HG02885 (cell line): ENCODE results near the gene KYAT1.
"Not testable (repeated sequence)": the region's sequence is repeated elsewhere in the genome, so short reads cannot be mapped to it uniquely, and the experiment has no call there.

Experiments
- ATAC-seq: cut with Tn5 transposase; IDR thresholded peaks from one replicate; pipeline ENCODE4 v1.9.1; 2021; ENCODE audit warnings: mild to moderate bottlenecking; ENCODE audit not compliant: unreplicated experiment, poor library complexity

Gene KYAT1

DNA sequence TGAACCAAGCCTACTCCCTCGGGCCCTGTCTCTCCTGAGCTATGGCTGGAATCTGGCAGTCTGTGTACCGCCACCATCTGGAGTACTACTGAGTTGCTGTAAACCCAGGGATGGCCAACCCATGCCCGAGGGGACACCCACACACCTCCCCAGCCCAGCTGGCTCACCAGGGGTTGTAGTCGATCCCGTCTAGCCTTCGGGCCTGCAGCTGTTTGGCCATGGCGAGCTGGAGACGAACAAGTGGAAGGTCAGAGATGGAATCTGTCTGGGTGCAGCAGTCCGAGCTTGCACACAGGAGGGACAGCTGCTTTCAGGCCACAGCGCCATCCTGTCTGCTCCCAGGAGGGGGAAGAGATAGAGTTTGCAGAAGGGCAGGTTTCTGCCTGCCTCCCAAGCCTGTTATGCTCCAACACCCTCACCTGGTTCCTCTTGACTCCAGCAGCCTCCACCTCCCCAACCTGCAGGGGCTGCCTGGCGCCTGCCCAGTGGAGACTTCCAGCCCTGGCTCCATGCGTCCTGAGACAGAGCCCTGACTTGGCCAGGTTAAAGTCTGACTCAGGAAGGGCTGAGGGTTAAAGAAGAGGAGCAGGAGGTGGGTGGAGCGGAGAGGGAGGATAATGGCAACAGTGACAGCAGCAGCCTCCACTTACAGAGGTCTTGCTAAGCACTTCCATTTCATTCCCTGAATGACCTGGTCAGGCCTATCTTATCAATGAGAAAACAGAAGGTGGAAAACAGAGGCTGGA is 36.4 kb downstream of the KYAT1 start:
- no peak for ATAC-seq

DNA sequence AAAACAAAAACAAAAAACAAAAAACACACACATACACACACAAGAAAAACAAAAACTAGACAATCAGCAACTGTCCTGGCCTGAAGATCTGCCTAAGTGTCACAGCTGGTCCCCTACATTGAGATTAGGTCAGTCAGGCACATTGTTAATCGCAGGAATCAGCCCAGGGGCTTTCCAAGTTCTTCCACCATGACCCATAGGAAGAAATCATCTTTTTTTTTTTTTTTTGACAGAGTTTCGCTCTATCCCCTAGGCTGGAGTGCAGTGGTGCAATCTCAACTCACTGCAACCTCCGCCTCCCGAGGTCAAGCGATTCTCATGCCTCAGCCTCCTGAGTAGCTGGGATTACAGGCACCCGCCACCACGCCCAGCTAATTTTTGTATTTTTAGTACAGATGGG is 38.6 kb downstream of the KYAT1 start:
- not testable (repeated sequence) for ATAC-seq

DNA sequence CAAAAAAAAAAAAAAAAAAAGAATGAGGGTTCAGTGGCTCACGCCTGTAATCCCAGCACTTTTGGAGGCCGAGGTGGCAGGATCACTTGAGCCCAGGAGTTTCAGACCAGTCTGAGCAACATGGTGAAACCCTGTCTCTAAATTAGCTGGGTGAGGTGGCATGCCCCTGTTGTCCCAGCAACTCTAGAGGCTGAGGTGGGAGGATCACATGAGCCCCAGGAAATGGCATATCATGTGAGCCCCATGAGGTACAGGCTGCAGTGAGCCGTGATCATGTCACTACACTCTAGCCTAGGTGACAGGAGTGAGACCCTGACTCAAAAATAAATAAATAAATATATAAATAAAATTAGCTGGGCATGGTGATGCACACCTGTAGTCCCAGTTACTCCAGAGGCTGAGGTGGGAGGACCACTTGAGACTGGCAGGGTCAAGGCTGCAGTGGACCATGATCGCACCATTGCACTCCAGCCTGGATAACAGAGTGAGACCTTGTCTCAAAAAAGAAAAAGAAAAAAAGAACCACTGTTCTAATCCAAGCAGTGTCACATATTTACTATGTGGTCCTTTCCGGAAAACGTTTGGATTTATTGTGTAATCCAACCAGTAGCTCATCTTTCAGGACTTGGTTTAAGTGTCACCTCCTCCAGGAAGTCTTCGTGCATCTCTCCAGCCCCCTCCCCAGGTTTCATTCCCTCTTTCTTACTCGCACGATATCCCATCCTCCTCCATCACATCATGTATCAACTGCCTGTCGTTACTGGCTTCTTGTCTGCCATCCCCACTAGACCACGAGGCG is 39.9 kb downstream of the KYAT1 start:
- ATAC-seq, result no peak

DNA sequence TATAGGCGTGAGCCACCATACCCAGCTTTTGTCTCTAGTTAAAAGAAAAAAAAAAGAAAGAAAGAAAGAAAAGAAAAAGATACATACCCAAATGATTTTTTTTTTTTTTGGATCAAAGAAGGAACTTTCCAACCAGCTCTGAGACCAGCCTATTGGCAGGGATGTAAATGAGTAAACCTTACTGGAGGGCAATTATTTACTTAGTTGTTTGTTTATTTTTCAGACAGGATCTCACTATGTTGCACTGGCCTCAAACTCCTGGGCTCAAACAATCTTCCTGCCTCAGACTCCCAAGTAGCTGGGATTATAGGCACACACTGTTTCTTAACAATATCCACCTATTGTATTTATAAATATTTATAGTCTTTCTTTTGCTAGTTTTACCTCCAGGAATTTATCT is 41.2 kb downstream of the KYAT1 start:
- no peak for ATAC-seq

DNA sequence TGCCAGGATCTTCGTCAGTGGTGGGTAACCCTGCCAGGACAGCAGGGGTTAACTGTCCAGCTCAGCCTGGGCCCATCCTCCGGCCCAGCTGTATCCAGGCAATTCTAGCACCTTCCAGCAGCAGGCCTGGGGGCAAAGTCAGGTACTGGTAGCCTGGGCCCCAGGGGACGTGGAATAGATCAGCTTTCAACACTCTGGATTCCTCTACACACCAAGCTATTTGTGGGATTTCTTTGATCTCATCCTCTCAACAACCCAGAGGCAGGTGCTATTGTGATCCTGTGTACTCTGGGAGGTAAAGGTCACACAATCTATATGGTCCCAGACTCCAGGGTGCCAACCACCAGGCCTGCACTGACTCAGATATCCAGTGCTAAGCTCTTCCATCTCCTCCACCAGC is 43.4 kb downstream of the KYAT1 start:
- no peak for ATAC-seq

DNA sequence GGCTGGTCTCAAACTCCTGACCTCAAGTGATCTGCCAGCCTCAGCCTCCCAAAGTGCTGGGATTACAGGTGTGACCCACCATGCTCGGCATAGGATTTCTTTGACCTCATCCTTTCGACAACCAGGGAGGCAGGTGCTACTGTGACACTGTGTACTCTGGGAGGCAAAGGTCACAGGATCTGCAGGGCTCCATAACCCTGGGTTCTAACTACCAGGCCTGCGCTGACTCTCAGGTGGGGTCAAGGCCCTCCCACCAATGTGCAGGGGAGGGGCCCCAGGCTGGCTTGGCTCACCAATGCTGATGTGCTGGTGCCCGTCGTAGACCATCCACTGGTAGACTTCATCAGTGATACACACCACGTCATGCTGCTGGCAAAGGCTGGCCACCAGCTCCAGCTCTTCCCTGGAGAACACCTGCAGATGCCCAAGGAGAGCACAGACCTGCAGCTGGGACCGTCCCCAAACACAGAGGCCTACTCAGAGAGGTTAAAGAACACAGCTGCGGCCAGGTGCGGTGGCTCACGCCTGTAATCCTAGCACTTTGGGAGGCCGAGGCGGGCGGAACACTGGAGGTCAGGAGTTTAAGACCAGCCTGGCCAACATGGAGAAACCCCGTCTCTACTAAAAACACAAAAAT is 45.1 kb downstream of the KYAT1 start:
- no peak for ATAC-seq

DNA sequence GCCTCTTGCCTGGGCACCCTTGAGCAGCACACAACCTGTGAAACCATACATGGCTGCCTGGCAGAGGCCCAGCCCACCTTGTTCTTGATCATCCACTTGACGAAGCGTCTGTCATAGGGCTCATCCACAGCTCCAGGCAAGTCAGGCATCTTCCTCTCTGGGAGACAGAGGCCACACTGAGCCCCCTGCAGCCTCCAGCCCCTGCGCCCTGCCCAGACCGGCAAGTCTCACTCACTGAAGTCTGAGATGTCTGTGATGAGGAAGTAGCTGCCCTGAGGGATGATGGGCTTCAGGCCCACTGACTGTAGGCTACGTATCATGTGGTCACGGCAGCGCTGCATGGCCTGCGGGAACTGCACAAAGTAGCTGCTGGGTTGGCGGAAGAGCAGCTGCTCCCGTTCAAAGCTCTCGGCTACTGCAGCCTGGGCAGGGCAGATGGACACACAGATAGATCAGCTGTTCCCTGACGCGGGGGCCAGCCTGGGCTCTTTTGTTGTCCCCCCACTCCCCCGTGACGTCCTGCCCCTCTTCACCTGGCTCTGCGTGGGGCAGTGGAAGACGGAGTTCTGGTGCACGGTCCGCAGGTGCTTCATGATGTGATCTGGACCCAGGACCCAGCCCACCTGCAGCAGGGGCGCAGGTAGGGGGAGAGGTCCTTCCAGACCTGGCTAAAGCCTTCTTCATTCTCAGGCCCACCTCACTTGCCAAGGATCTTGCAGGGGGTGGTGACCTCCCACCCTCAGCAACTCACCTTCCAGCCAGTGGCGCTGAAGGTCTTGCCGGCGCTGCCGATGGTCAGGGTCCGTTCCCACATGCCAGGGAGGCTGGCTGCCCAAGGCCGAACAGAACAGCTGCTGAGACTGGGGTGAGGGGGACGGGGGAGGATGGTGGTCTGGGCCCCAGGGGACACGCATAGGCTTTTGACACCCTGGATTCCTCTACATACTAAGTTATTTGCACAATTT is 46.2 kb downstream of the KYAT1 start:
- ATAC-seq, result no peak

DNA sequence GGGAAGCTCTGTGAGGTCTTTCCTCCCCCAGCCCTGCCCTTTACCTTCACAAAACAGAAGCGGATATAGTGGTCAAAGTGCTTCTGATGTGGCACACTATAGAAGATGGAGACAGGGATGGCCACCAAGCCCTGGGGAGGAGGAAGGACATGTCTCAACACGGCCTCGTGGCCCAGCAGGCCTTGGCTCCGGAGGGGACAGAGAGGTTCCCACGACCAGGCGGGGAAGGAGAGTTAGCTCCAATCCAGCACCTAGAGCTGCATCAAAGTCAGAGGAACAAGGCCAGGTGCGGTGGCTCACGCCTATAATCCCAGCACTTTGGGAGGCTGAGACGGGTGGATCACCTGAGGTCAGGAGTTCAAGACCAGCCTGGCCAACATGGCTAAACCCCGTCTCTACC is 48.1 kb downstream of the KYAT1 start:
- ATAC-seq, result no peak

DNA sequence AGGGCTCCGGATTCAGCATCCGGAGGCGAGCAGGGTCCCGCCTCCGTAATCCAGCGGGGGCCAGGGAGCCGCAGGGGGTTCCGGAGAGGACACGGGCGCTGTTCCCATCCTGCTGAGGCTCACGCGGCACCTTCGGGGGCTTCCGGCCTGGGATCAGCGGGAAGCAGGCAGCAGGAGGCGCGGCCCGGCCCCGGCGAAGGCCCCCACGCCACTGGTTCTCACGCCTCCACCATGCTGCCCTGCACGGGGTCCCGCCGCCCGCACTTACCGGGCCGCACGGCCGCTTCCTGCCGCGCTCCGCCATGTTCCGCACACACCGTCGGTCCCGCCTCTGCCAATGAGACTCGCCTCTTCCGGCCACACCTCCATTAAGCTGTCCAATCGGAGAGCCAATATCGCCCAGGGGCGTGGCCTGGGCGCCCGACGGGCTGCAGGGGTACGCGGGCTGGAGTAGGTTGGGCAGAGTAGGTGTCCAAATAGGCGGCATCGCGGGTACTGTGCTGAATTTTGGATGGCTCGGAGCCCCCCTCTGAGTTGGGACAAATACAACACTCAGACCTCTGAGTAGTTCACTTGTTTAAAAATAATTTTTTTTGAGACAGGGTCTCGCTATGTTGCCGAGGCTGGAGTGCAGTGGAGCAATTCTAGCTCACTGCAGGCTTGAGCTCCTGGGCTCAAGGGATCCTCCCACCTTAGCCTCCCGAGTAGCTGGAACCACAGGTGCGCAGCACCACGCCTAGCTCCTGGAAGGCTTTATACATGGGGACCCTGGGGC is 52.1 kb downstream of the KYAT1 start, which contains the start of gene SPOUT1:
Gene SPOUT1 (minus strand): TSS at position 318 of the 775 bp plus-strand sequence. CDS start 14 bp downstream, at position 304.
- peak; percentile 99 for ATAC-seq

DNA sequence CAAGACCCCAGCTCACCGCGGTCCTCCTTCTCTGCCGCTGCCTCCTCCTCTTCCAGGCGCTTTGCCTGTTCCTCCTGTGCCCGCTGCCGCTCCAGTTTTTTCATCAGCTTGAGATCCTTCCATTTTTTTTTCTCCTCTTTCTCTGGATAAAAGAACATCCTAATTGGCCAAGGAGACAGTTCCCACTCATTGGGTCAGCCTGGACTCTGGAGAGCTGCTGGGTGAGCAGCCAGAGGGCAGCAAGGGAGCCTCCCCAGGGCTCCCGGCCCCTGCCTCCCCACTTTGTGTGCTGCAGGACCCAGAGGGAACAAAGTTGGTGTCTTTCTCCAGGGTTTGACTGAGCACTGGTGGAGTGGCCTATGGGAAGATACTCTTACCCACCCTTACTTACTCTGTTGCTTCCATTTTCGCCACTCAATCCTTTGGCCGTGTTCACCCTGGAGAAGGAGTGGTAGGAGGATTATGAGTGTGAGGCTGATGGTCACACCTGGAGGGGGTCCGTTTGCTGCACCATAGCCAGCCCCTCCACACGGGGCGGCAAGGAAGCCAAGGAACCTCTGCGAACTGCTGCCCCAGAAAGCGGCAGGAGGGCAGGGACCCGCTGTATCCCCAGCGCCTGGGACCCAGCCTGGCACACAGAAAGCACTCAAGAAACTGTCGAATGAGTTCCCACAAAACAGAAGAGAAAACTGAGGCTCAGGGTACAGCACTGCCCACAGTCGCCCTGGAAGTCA is 52.9 kb downstream of the KYAT1 start:
- ATAC-seq, result peak; percentile 1

DNA sequence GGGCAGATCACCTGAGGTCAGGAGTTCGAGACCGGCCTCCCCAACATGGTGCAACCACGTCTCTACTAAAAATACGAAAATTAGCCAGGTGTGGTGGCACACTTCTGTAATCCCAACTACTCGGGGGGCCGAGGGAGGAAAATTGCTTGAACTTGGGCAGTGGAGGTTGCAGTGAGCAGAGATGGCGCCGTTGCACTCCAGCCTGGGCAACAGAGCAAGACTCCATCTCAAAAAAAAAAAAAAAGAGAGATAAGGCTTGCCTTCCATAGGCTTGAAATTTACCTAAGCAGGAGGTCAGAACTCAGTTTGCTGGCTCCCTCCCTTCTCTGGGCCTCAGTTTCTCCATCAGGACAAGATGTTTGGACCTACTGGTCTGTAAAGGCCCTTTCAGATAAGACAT is 53.5 kb downstream of the KYAT1 start:
- no peak for ATAC-seq

DNA sequence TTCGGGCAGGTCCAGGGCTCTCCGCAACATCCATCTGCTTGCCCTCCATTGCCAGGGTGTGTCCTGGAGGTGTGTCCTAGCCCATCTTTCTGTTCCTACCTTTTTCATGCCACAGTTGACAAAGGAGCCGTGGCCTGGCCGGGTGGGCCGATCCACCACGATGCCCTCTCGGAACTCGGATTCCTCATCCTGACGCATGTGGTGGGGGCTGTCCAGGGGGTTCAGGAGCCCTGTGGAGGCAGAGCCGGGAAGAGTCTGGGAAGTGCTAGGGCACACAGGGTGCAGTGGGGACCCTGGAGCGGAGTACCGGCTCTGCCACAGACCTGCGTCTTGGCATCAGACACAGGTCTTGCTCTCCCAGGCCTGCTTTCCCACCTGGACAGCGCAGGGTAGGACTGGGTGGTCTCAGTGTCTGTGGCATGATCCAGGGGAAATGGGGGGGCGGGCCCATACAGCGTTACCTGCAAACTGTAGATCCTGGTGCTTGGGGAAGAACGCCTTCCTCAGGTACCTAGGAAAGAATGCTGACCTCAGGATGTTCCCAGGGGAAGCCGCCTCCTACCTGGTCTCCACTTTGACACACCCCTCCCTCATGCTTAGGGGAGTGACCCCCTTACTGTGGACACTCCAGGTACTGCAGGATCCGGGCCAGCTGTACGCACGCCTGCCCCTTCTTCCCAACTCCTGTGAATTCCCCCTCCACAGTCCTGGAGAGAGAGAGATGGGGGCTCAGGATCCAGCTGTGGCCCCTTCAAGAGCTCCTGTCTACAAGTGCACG is 55.6 kb downstream of the KYAT1 start:
- ATAC-seq, result no peak

DNA sequence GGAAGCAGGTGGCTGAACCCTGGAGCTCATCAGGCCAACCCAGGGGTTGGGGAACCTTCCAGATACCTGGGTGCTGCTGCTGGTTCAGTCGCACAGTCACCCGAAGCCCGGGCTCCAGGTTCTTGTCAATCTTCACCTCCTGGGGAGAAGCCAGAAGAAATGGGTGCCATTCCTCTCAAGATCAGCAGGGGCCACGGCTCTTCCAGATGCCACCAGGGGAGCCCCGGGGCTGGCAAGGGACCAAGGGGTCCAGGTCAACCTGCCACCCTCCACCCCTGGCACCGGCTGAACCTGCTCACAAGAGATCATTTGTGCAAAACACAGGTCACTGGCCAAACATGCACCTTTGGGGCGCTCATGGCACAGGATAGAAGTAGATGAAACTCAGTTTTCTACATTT is 56.8 kb downstream of the KYAT1 start:
- no peak for ATAC-seq

DNA sequence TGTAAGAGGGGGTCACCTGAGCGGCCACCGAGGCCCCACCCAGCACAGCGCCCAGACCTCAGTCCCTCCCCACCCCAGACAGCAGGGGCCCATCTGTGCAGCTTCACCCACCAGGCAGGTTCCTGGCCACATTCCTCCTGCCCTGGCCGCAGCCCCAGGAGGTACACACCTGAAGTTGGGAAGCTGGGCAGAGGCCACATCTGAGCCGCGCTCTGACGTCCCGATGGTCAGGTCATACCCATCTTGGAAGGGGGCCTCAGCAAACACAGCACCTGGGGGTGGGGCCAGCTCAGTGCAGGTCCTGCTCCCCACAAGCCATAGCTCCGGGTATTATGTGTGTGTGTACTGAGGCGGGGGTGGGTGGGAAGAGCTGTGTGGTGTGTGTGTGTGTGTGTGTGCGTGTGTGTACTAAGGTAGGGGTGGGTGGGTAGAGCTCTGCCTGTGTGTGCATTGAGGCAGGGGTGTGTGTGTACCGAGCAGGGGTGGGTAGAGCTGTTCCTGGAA is 57.8 kb downstream of the KYAT1 start:
- ATAC-seq, result no peak

DNA sequence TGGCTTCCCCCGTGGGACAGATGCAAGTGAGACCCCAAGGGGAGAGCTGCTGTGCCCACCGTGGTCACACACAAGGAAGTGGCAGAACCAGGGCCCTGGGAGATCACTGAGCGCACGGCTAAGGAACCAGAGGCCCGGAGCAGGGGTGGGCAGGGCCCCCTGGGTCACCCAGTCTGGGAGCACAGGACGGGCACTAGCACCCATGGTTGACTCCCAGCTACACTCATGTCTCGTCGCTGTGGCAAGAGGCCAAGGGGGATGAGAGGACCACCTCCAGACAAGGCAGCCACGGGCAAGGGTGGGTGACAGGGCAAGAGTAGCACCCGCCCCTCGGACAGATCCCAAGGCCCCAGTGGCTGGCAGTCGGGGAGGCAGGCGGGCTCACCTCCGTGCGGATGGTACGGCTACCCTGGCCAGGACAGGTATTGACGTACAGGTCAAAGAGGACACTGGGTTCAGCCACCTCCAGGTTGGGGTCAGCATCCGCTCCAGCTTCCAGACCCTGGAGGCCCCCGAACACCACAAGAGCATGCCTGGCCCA is 58.3 kb downstream of the KYAT1 start:
- no peak for ATAC-seq

DNA sequence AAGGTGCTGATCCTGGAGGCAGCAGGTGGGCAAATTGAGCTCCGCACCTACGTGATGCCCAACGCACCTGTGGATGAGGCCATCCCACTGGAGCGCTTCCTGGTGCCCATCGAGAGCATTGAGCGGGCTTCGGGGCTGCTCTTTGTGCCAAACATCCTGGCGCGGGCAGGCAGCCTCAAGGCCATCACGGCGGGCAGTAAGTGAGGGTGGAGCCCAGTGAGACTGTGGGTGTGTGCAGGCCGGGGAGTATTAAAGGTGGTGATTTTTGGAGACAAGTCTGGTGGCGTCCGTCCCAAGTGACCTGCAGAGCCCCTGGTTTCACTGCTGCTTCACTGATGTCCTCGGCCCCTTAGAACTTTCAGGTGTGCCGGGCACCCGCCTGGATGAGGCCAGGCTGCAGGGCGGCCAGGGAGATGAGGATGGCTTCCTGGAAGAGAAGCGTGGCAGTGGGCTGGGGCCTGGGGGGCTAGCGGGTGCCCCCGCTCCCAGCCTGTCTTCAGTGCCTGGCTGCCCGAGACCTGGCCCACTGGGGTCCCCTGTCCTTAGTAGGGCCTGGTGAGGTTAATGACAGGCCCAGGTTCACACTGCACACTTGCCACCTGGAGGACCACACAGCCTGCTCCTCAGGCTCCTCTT is 59.2 kb downstream of the KYAT1 start:
- ATAC-seq, result no peak
